ENCODE measurements around the gene FAM13C. TPM values are rescaled to one million over a fixed set of nuclear protein-coding genes. Genes with fewer than 3 reads are reported as not detected.

Gene FAM13C
- total and polyA plus RNA-seq, 9 of the 15 experiments (the other 6 are each of a cell fraction or from before 2014, with no cell fraction given): not detected

DNA sequence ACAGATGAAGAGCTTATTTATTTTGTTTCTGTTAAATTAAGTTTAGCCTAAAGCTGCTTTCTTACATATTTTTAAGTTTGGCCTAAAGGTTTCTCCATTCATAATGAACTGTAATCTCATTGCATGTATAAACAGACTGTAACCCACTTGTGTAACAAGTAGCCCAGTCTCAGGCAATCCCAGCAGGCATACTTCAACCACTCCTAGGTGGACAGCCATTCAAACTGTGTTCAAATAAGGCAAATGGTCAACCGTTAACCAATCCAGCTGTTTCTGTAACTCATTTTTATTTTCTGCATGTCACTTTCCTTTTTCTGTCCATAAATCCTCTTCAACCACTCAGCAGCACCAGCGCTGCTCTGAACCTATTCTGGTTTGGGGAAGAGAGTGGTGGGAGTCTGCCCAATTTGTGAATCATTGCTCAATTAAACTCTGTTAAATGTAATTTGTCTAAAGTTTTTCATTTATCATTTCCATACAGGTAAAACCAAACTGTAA lies 150.0 kb downstream of the FAM13C start:
- in situ Hi-C loops (cut with MboI): no loop called here
- POLR2A ChIA-PET: no interaction called here
- no peak for TF ChIP-seq POU5F1 (IDR thresholded peaks at IDR 0.05; ENCODE audit: borderline replicate concordance, low read depth, low read length, partially characterized antibody)
- no peak for TF ChIP-seq HDAC3 (IDR thresholded peaks at IDR 0.05; ENCODE audit: borderline replicate concordance, partially characterized antibody)
- TF ChIP-seq ZEB2 (IDR thresholded peaks at IDR 0.05): no peak
- no peak for TF ChIP-seq KDM2B (CRISPR knock-in tag; IDR thresholded peaks at IDR 0.05)
- no peak for TF ChIP-seq KLF6 (CRISPR knock-in tag; IDR thresholded peaks at IDR 0.05; ENCODE audit: borderline replicate concordance)
- TF ChIP-seq MAFG (tag; conservative IDR thresholded peaks at IDR 0.05): no peak
- TF ChIP-seq, protein P1, sequence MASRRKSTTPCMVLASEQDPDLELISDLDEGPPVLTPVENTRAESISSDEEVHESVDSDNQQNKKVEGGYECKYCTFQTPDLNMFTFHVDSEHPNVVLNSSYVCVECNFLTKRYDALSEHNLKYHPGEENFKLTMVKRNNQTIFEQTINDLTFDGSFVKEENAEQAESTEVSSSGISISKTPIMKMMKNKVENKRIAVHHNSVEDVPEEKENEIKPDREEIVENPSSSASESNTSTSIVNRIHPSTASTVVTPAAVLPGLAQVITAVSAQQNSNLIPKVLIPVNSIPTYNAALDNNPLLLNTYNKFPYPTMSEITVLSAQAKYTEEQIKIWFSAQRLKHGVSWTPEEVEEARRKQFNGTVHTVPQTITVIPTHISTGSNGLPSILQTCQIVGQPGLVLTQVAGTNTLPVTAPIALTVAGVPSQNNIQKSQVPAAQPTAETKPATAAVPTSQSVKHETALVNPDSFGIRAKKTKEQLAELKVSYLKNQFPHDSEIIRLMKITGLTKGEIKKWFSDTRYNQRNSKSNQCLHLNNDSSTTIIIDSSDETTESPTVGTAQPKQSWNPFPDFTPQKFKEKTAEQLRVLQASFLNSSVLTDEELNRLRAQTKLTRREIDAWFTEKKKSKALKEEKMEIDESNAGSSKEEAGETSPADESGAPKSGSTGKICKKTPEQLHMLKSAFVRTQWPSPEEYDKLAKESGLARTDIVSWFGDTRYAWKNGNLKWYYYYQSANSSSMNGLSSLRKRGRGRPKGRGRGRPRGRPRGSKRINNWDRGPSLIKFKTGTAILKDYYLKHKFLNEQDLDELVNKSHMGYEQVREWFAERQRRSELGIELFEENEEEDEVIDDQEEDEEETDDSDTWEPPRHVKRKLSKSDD (conservative IDR thresholded peaks at IDR 0.05; ENCODE audit: low read length): no peak
- no peak for TF ChIP-seq GTF2E2 (tag; IDR thresholded peaks at IDR 0.05)
- no peak for TF ChIP-seq ZBTB17 (CRISPR knock-in tag; IDR thresholded peaks at IDR 0.05)
- TF ChIP-seq NR3C1 (CRISPR knock-in tag; IDR thresholded peaks at IDR 0.05): no peak
- H3K79me2 ChIP-seq (ENCODE audit: control insufficient read depth, insufficient read depth, low read length): no peaks in the 10 kb centered on the region
- no peaks in the 10 kb centered on the region for H4K20me1 ChIP-seq (replicated peaks; ENCODE audit: control insufficient read depth, insufficient read depth, low read length)
- no peak for FAIRE-seq
- DNase-seq (ENCODE audit: extremely low read depth in 1 of 4, low spot score in 3 of 4): no peak
- H3K4me3 ChIP-seq: no peak overlapping the region
- intact Hi-C loops (cut with micrococcal nuclease): no loop called here
- H3K9me3 ChIP-seq (replicated peaks; ENCODE audit: control insufficient read depth, insufficient read depth, low read depth, low read length): no peaks in the 10 kb centered on the region
- no peak for ATAC-seq
- no peaks in the 10 kb centered on the region for H3K9me1 ChIP-seq (ENCODE audit: control insufficient read depth, insufficient read depth, low read length)
- no peaks in the 10 kb centered on the region for H3K36me3 ChIP-seq (ENCODE audit: control insufficient read depth, insufficient read depth, low read length)
- no peak overlapping the region for H3K4me2 ChIP-seq (ENCODE audit: insufficient read depth, low read length)
- H3K27me3 ChIP-seq (ENCODE audit: control insufficient read depth in 2 of 2, insufficient read depth in 2 of 2, low read length in 2 of 2): no peaks in the 10 kb centered on the region
- BruUV-seq (replicated peaks): no TSS peak
- H3K9ac ChIP-seq (ENCODE audit: insufficient read depth in 1 of 2, low read depth in 2 of 2, low read length in 2 of 2): no peak overlapping the region
- H2AFZ ChIP-seq (ENCODE audit: low read depth, low read length): no peak overlapping the region
- no peak overlapping the region for H3K27ac ChIP-seq (ENCODE audit: extremely low read depth, low read depth, low read length)
- H3K4me1 ChIP-seq (replicated peaks in 1 of 2; ENCODE audit: control insufficient read depth in 2 of 2, insufficient read depth in 2 of 2, low read length in 2 of 2): no peaks in the 10 kb centered on the region
- CTCF ChIA-PET (ENCODE audit: low intra/inter-chr PET ratio): no interaction called here
- WGBS (ENCODE audit: insufficient coverage, low coverage, missing lambda C conversion rate): 0% methylated on average over 2 of the region's 2 CpGs
